GM12865 (cell line): Measurements from ENCODE around the gene CACNA1G.

Experiments
- DNase-seq: peaks from one replicate; pipeline ENCODE4 v3.0.0; 2010; ENCODE audit warnings: low read depth
- H3K4me3 ChIP-seq: 2 replicates; pipeline ENCODE4 v1.5.1; 2011; ENCODE audit warnings: mild to moderate bottlenecking, low read depth, low read length, control low read depth
- TF ChIP-seq, protein P1 (sequence below): IDR thresholded peaks from 2 replicates; pipeline ENCODE4 v1.5.1; 2011; ENCODE audit warnings: low read length, control low read depth, low read depth, inconsistent platforms; ENCODE audit not compliant: insufficient read depth; ENCODE audit errors: missing control alignments

Gene CACNA1G

GRCh38 chr17:50560185-50560824, at the start of gene CACNA1G:
Gene CACNA1G, plus strand, starts transcription at chr17:50560715. Its CDS starts 745 bp downstream, at chr17:50561460.
- TF ChIP-seq, protein P1, sequence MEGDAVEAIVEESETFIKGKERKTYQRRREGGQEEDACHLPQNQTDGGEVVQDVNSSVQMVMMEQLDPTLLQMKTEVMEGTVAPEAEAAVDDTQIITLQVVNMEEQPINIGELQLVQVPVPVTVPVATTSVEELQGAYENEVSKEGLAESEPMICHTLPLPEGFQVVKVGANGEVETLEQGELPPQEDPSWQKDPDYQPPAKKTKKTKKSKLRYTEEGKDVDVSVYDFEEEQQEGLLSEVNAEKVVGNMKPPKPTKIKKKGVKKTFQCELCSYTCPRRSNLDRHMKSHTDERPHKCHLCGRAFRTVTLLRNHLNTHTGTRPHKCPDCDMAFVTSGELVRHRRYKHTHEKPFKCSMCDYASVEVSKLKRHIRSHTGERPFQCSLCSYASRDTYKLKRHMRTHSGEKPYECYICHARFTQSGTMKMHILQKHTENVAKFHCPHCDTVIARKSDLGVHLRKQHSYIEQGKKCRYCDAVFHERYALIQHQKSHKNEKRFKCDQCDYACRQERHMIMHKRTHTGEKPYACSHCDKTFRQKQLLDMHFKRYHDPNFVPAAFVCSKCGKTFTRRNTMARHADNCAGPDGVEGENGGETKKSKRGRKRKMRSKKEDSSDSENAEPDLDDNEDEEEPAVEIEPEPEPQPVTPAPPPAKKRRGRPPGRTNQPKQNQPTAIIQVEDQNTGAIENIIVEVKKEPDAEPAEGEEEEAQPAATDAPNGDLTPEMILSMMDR, result no peak
- DNase-seq, result peak; percentile 84
- peak within 1 kb of the TSS; percentile 48 for H3K4me3 ChIP-seq

GRCh38 chr17:50511058-50511457, 49.5 kb upstream of the CACNA1G start:
- peak; percentile 96 for DNase-seq
- peak overlapping the region; percentile 28; the same call in 1 of the 2 replicates for H3K4me3 ChIP-seq
- TF ChIP-seq, protein P1, result no peak

- TF ChIP-seq, protein P1, result no peak
- H3K4me3 ChIP-seq, result no peak overlapping the region
- no peak for DNase-seq
Measured at GRCh38 chr17:50513495-50513894, 47.0 kb upstream of the CACNA1G start.

GRCh38 chr17:50514388-50514787, 46.1 kb upstream of the CACNA1G start:
- no peak for DNase-seq
- TF ChIP-seq, protein P1, result no peak
- no peak overlapping the region for H3K4me3 ChIP-seq

DNA sequence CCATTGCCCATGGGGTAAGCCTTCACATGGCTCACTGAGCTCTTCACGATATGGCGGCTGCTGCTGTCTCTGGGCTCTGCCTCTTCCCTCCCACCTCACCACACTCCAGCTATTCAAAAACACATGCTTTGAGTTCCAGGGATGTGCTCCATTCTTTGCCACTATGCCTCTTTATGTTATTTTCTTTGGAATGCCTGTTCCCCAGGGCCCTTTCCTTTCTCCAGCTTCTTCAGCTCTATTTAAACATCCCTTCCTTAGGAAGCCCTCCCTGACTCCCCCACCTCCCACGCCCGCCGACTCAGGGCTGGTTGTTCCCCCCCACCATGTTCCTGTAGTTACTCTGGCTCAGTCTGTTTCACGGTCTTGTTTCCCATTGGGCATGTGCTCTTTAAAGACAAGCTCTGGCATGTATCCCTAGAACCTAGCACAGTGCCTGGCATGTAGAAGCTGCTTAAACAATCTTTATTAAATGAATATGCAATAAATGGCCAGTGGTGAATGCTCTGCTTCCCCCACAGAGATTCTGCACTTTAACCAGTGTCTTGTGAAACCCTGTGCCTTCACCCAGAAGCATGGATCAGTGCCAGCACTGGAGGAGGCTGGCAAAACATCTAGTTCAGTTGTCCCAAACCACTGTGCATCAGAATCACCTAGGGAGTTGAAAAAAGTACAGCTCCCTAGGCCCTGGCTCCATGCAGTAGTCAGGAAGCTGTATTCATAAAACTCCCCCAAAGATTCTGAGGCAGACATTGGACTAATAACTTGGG, 45.4 kb upstream of the CACNA1G start:
- no peak for DNase-seq

DNA sequence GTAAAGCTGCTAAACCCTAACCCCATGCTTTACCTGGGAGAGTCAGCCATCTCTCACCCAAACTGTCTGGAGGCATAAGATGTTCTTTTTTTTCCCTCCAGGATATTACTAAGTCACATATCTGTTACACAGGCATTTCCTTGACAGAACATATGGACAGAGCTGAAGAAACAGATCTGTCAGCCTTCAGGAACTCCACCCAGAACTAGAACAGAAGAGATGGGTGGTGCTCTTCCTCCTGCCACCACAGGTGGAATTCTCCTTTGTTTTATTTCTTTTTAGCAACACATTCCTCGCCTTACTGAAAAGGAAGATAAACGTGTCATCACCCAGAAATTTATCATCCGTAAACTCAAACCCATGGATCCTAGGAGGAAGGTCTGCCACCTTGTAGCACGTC, 43.5 kb upstream of the CACNA1G start:
- TF ChIP-seq, protein P1, result no peak
- DNase-seq, result no peak
- H3K4me3 ChIP-seq, result no peak overlapping the region

More for the DNA sequence above, 45.4 kb upstream of the CACNA1G start:
- TF ChIP-seq, protein P1, result no peak
- H3K4me3 ChIP-seq, result no peak overlapping the region
